Measurements from ENCODE around the gene BHMT2. TPM values are rescaled to one million over a fixed set of nuclear protein-coding genes. Genes with fewer than 3 reads are reported as not detected.

BHMT2 gene
- total and polyA plus RNA-seq, 2 donors (not counting 3 experiments of a cell fraction or from before 2014, with no cell fraction given) = 0.71 to 0.92 TPM

GRCh38 chr5:79031485-79031867 lies 38.1 kb upstream of the BHMT2 start:
- Histone ChIP-seq H3K9ac (replicated peaks; ENCODE audit: extremely low read depth, insufficient read depth, low read length) (no peak overlapping the region), H3K9me3 (replicated peaks; ENCODE audit: control insufficient read depth, insufficient read depth, low read length) (no peaks in the 10 kb centered on the region), H3K27ac (ENCODE audit: insufficient read depth, low read depth, low read length) (no peak overlapping the region), H3K4me3 (replicated peaks in 1 of 3; ENCODE audit: insufficient read depth in 1 of 3, low read depth in 1 of 3, low read length in 3 of 3) (no peak overlapping the region), H3K4me1 (ENCODE audit: control insufficient read depth, extremely low read depth, insufficient read depth, low read length) (no peaks in the 10 kb centered on the region), H2AFZ (ENCODE audit: low read depth, low read length) (no peak overlapping the region), H3K9me1 (replicated peaks; ENCODE audit: control insufficient read depth, extremely low read depth, insufficient read depth, low read length) (no peaks in the 10 kb centered on the region), H3K79me2 (ENCODE audit: control insufficient read depth, insufficient read depth, low read length) (no peaks in the 10 kb centered on the region), H3K36me3 (ENCODE audit: control insufficient read depth in 2 of 2, extremely low read depth in 1 of 2, insufficient read depth in 2 of 2, low read length in 2 of 2) (no peaks in the 10 kb centered on the region), H3K4me2 (ENCODE audit: insufficient read depth, low read length) (no peak overlapping the region), H4K20me1 (replicated peaks; ENCODE audit: control insufficient read depth, extremely low read depth, insufficient read depth, low read length) (no peaks in the 10 kb centered on the region), H3K27me3 (ENCODE audit: control insufficient read depth in 2 of 2, insufficient read depth in 2 of 2, low read length in 2 of 2) (peaks cover 1 to 7% of the 10 kb centered on the region in 2 experiments)
- dilution Hi-C loops (cut with MboI; ENCODE audit: extremely low pct_ligation_motif_present, low sequenced_read_pairs) = no loop called here
- no TSS peak for BruUV-seq (replicated peaks)
- POLR2A ChIA-PET = no interaction called here
- intact Hi-C loops (cut with micrococcal nuclease) = no loop called here
- FAIRE-seq (no peak), DNase-seq (ENCODE audit: low read depth, low spot score) (no peak)
- CTCF ChIA-PET = interaction anchor here (3.2 kb wide), 1 partner anchor 10 kb away, joined by 18 read pairs; no protein-coding TSS in a partner anchor
- TF ChIP-seq JUN (IDR thresholded peaks at IDR 0.05; ENCODE audit: borderline replicate concordance, insufficient read depth, insufficient read length, low read depth) (no peak), EZH2 (IDR thresholded peaks at IDR 0.05; ENCODE audit: borderline replicate concordance, low read depth, low read length, severe bottlenecking) (no peak), POLR2AphosphoS5 (IDR thresholded peaks at IDR 0.05; ENCODE audit: insufficient read depth, low read depth, low read length) (no peak), MAX (IDR thresholded peaks at IDR 0.05; ENCODE audit: insufficient read depth, insufficient read length) (no peak), GATA2 (IDR thresholded peaks at IDR 0.05; ENCODE audit: insufficient read depth, insufficient read length, low read depth, low read length) (no peak), CTCF (IDR thresholded peaks at IDR 0.05; ENCODE audit: extremely low read depth in 1 of 2, insufficient read depth in 1 of 2, low read depth in 1 of 2, low read length in 2 of 2) (no peak), FOS (IDR thresholded peaks at IDR 0.05; ENCODE audit: borderline replicate concordance, insufficient read depth, low read length) (no peak), MYC (IDR thresholded peaks at IDR 0.05; ENCODE audit: low read depth, low read length) (no peak), POLR2A (IDR thresholded peaks at IDR 0.05; ENCODE audit: low read depth, low read length) (no peak)
